ENCODE measurements around the gene WAPL. TPM values are rescaled to one million over a fixed set of nuclear protein-coding genes. Genes with fewer than 3 reads are reported as not detected.
A peak's percentile ranks its signal among the peaks of the same experiment; 100 is the strongest.

Gene WAPL
- total and polyA plus RNA-seq, 2 of the 13 experiments (the other 11 are each of a cell fraction or from before 2014, with no cell fraction given), result 13.2 to 43.5 TPM

DNA sequence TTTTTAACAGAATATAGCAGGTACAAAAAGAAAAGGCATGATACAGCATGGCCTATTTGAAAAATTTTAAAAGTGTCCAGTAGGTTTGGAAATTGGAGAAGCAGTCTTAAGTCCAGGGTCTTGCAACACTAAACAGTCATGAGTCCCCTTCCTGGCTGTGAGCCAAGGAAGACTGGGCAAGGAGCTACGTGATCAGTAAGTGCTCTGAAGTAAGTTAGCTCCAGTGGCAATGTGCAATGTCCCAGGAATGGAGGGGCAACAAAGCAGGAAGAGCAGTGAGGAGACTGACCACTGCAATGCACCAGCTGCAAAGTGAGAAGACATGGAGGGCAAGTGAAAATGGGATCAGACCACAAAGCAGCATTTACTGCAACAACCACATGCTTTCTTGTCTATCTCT is 82.0 kb downstream of the WAPL start (continued):
- TF ChIP-seq, protein P1, sequence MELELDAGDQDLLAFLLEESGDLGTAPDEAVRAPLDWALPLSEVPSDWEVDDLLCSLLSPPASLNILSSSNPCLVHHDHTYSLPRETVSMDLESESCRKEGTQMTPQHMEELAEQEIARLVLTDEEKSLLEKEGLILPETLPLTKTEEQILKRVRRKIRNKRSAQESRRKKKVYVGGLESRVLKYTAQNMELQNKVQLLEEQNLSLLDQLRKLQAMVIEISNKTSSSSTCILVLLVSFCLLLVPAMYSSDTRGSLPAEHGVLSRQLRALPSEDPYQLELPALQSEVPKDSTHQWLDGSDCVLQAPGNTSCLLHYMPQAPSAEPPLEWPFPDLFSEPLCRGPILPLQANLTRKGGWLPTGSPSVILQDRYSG (CRISPR knock-in tag; IDR thresholded peaks at IDR 0.05), result no peak
- TF ChIP-seq YEATS2 (CRISPR knock-in tag; IDR thresholded peaks at IDR 0.05; ENCODE audit: borderline replicate concordance) (no peak), ZNF615 (CRISPR knock-in tag; IDR thresholded peaks at IDR 0.05; ENCODE audit: borderline replicate concordance) (no peak), BRCA1 (CRISPR knock-in tag; IDR thresholded peaks at IDR 0.05) (no peak), PCBP2 (optimal IDR thresholded peaks at IDR 0.05; ENCODE audit: low read depth, low read length, poor library complexity, severe bottlenecking) (no peak), DNMT1 (CRISPR knock-in tag; IDR thresholded peaks at IDR 0.05) (no peak)
- TF ChIP-seq, protein P2, sequence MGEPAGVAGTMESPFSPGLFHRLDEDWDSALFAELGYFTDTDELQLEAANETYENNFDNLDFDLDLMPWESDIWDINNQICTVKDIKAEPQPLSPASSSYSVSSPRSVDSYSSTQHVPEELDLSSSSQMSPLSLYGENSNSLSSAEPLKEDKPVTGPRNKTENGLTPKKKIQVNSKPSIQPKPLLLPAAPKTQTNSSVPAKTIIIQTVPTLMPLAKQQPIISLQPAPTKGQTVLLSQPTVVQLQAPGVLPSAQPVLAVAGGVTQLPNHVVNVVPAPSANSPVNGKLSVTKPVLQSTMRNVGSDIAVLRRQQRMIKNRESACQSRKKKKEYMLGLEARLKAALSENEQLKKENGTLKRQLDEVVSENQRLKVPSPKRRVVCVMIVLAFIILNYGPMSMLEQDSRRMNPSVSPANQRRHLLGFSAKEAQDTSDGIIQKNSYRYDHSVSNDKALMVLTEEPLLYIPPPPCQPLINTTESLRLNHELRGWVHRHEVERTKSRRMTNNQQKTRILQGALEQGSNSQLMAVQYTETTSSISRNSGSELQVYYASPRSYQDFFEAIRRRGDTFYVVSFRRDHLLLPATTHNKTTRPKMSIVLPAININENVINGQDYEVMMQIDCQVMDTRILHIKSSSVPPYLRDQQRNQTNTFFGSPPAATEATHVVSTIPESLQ (CRISPR knock-in tag; conservative IDR thresholded peaks at IDR 0.05), result no peak
- TF ChIP-seq, protein P3, sequence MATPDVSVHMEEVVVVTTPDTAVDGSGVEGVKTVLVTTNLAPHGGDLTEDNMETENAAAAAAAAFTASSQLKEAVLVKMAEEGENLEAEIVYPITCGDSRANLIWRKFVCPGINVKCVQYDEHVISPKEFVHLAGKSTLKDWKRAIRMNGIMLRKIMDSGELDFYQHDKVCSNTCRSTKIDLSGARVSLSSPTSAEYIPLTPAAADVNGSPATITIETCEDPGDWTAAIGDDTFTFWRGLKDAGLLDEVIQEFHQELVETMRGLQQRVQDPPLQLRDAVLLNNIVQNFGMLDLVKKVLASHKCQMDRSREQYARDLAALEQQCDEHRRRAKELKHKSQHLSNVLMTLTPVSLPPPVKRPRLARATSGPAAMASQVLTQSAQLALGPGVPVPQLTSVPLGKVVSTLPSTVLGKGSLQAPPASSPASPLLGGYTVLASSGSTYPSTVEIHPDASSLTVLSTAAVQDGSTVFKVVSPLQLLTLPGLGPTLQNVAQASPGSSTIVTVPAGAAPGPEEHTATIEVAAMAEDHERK (CRISPR knock-in tag; IDR thresholded peaks at IDR 0.05; ENCODE audit: low read depth), result no peak
- TF ChIP-seq, protein P4, sequence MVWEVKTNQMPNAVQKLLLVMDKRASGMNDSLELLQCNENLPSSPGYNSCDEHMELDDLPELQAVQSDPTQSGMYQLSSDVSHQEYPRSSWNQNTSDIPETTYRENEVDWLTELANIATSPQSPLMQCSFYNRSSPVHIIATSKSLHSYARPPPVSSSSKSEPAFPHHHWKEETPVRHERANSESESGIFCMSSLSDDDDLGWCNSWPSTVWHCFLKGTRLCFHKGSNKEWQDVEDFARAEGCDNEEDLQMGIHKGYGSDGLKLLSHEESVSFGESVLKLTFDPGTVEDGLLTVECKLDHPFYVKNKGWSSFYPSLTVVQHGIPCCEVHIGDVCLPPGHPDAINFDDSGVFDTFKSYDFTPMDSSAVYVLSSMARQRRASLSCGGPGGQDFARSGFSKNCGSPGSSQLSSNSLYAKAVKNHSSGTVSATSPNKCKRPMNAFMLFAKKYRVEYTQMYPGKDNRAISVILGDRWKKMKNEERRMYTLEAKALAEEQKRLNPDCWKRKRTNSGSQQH (CRISPR knock-in tag; IDR thresholded peaks at IDR 0.05; ENCODE audit: low read depth), result peak; percentile 64; the same call in 1 of the 2 replicates
- TF ChIP-seq, protein P5, sequence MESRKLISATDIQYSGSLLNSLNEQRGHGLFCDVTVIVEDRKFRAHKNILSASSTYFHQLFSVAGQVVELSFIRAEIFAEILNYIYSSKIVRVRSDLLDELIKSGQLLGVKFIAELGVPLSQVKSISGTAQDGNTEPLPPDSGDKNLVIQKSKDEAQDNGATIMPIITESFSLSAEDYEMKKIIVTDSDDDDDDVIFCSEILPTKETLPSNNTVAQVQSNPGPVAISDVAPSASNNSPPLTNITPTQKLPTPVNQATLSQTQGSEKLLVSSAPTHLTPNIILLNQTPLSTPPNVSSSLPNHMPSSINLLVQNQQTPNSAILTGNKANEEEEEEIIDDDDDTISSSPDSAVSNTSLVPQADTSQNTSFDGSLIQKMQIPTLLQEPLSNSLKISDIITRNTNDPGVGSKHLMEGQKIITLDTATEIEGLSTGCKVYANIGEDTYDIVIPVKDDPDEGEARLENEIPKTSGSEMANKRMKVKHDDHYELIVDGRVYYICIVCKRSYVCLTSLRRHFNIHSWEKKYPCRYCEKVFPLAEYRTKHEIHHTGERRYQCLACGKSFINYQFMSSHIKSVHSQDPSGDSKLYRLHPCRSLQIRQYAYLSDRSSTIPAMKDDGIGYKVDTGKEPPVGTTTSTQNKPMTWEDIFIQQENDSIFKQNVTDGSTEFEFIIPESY (CRISPR knock-in tag; IDR thresholded peaks at IDR 0.05), result no peak
